GM21825 (cell line): ENCODE data around the gene GP1BA.
"Not testable (repeated sequence)": the region's sequence is repeated elsewhere in the genome, so short reads cannot be mapped to it uniquely, and the experiment has no call there.

Experiments
- ATAC-seq: cut with Tn5 transposase; IDR thresholded peaks from one replicate; pipeline ENCODE4 v1.9.1; 2021; ENCODE audit warnings: mild to moderate bottlenecking, moderate library complexity; ENCODE audit not compliant: unreplicated experiment

Gene GP1BA

GRCh38 chr17:4901108-4901647 is 30.9 kb upstream of the GP1BA start:
- ATAC-seq: no peak

GRCh38 chr17:4901648-4902344 is 30.3 kb upstream of the GP1BA start:
- no peak for ATAC-seq

GRCh38 chr17:4902540-4902939 is 29.5 kb upstream of the GP1BA start:
- no peak for ATAC-seq

GRCh38 chr17:4903051-4903818 is 28.8 kb upstream of the GP1BA start, which contains the start of gene CHRNE:
Gene CHRNE, minus strand, starts transcription at chr17:4903098. Its CDS starts 35 bp downstream, at chr17:4903063.
- no peak for ATAC-seq

- not testable (repeated sequence) for ATAC-seq
Measured at GRCh38 chr17:4906642-4907041, 25.4 kb upstream of the GP1BA start.

DNA sequence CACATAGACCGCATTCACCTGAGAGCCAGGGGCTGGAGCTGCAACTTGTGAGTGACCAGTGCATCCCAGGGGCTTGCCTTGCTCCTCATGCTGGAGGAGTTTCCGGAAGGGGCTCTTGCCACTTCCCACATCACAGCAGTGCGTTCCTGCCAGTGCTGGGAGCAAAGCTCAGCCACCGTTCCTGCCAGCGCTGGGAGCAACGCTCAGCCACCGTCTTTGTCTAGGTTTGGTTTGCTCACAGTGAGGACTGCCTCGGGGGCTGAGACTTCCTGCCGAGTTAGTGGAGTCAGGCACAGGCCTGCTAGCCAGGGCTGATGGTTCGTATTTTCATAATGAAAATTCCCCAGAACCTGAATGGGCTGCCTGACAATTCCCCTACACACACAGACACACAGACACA is 23.8 kb upstream of the GP1BA start:
- no peak for ATAC-seq

DNA sequence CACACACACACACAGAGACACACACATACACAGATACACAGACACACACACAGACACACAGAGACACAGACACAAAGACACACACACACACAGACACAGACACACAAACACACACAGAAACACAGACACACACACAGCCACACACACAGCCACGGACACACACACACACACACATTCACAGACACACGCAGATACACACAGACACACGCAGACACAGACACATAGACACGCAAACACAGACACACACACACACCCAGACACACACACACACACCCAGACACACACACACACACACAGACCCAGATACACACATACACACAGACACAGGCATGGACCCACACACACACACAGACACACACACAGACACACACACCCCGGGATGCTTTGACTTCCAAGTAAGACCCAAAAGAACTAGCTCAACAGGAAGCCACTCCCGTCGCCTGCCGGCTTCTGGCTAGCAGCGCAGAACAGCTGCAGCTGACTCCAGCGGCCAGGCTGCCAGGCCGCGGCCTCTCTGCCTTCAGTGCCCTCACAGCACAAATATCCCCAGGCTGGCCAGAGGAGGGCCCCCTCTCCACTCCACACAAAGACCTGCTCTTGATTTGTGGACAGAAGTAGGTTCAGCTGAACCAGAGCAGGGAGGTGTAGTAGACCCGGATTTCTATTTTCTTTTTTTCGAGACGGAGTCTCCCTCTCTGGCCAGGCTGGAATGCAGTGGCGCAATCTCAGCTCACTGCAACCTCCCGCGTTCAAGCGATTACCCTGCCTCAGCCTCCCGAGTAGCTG is 23.2 kb upstream of the GP1BA start:
- no peak for ATAC-seq

DNA sequence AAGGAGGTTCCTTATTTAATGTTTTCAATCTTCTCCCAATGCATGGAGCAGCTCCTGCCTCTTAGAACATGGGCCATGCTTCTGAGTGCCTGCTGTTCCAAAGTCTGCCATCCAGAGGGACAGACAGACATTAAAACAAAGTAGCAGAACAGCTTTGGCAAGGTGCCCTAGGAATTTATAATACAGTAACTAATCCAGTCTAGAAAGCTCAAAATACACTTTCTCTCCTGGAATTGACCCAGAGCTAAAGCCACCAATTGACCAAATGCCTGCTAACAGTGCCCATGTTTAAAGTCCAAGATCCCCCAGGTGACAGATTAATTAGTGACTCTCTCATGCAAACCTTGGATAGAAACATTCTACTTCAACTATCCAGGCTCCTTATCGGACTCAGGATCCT is 18.1 kb upstream of the GP1BA start:
- ATAC-seq: no peak

DNA sequence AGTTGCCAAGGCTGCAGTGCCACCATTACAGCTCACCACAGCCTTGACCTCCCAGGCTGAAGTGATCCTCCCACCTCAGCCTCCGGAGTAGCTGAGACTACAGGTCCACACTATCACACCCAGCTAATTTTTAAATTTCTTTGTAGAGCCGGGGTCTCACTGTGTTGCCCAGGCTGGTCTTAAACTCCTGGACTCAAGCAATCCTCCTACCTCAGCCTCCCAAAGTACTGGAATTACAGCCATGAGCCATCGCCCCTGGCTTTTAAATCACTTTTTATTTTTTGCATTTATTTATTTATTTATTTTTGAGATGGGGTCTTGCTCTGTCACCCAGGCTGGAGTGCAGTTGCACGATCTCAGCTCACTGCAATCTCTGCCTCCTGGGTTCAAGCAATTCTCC is 17.5 kb upstream of the GP1BA start:
- ATAC-seq: not testable (repeated sequence)

- ATAC-seq: no peak
Measured at GRCh38 chr17:4919511-4920047, 12.5 kb upstream of the GP1BA start.

GRCh38 chr17:4920351-4921048 is 11.6 kb upstream of the GP1BA start:
- ATAC-seq: no peak

DNA sequence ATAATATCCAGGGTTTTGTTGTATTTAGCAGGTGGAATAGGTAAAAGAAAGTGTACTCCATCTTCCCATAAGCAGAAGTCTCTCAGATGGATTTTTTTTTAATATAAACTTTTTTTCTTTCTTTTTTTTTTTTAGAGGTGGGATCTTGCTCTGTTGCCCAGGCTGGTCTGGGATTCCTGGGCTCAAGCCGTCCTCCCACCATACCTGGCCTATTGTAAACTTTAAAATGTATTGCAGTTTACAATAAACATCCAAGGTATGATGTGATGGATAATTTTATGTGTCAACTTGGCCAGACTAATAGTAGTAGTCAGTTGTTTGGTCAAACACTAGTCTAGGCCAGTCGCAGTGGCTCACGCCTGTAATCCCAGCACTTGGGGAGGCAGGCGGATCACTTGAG is 10.8 kb upstream of the GP1BA start:
- ATAC-seq: no peak

- not testable (repeated sequence) for ATAC-seq
Measured at GRCh38 chr17:4926577-4927335, 5.3 kb upstream of the GP1BA start.

DNA sequence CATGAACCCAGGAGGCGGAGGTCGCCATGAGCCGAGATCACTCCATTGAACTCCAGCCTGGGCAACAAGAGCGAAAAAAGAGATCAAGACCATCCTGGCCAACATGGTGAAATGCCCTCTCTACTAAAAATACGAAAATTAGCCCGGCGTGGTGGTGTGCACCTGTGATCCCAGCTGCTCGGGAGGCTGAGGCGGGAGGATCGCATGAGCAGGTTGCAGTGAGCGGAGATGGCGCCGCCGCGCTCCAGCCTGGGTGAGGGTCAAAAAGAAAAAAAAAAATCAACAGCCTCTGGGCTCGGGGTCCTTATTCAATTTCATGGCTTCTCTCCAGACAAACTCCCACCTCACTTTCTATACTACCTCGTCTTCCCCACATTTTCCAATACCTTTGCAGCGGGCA is 3.2 kb upstream of the GP1BA start:
- no peak for ATAC-seq

DNA sequence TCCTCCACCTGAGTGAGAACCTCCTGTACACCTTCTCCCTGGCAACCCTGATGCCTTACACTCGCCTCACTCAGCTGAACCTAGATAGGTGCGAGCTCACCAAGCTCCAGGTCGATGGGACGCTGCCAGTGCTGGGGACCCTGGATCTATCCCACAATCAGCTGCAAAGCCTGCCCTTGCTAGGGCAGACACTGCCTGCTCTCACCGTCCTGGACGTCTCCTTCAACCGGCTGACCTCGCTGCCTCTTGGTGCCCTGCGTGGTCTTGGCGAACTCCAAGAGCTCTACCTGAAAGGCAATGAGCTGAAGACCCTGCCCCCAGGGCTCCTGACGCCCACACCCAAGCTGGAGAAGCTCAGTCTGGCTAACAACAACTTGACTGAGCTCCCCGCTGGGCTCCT is 679 bp downstream of the GP1BA start:
- no peak for ATAC-seq

- ATAC-seq: no peak
Measured at GRCh38 chr17:4933646-4934045, 1.6 kb downstream of the GP1BA start.

DNA sequence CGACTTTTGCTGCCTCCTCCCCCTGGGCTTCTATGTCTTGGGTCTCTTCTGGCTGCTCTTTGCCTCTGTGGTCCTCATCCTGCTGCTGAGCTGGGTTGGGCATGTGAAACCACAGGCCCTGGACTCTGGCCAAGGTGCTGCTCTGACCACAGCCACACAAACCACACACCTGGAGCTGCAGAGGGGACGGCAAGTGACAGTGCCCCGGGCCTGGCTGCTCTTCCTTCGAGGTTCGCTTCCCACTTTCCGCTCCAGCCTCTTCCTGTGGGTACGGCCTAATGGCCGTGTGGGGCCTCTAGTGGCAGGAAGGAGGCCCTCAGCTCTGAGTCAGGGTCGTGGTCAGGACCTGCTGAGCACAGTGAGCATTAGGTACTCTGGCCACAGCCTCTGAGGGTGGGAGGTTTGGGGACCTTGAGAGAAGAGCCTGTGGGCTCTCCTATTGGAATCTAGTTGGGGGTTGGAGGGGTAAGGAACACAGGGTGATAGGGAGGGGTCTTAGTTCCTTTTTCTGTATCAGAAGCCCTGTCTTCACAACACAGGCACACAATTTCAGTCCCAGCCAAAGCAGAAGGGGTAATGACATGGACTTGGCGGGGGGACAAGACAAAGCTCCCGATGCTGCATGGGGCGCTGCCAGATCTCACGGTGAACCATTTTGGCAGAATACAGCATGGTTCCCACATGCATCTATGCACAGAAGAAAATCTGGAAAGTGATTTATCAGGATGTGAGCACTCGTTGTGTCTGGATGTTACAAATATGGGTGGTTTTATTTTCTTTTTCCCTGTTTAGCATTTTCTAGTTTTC is 2.3 kb downstream of the GP1BA start:
- no peak for ATAC-seq

DNA sequence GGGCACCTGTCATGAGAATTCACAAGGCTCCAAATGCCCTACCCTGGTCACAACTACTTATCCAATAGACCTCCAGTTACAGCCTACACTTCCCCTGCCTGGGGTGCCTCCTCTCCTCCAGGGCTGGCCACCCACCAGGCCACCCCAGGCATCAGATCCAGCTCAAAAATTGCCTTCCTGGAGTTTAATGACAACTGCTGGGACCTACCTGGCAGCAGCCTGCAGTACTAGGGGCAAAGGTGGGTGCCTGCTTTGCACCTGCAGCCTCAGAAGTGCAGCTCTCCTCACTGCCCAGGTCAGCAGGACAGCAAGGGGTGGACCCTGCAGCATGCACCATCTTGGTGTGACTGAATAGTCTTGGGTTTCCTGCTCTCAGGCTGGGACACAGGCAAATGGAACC is 3.6 kb downstream of the GP1BA start:
- ATAC-seq: no peak

- ATAC-seq: no peak
Measured at GRCh38 chr17:4936436-4936835, 4.4 kb downstream of the GP1BA start.
